NCI-H226 (cell line): Measurements from ENCODE around the gene RBM47.

Experiments
- DNase-seq: peaks from one replicate; pipeline ENCODE4 v3.0.0-alpha.2; 2015

Gene RBM47

GRCh38 chr4:40622913-40623312, 6.8 kb downstream of the RBM47 start:
- no peak for DNase-seq

- peak; percentile 89 for DNase-seq
Measured at GRCh38 chr4:40621592-40622512, 7.8 kb downstream of the RBM47 start.

- DNase-seq = no peak
Measured at GRCh38 chr4:40621229-40621591, 8.5 kb downstream of the RBM47 start.

- DNase-seq = no peak
Measured at GRCh38 chr4:40619600-40619999, 10.1 kb downstream of the RBM47 start.

GRCh38 chr4:40617872-40618271, 11.8 kb downstream of the RBM47 start:
- DNase-seq = no peak

GRCh38 chr4:40614031-40614430, 15.6 kb downstream of the RBM47 start:
- DNase-seq = no peak

GRCh38 chr4:40613456-40613855, 16.2 kb downstream of the RBM47 start:
- DNase-seq = peak; percentile 64

- DNase-seq = no peak
Measured at GRCh38 chr4:40612831-40613230, 16.8 kb downstream of the RBM47 start.

- no peak for DNase-seq
Measured at GRCh38 chr4:40612283-40612682, 17.4 kb downstream of the RBM47 start.

- no peak for DNase-seq
Measured at GRCh38 chr4:40608628-40609027, 21.0 kb downstream of the RBM47 start.

GRCh38 chr4:40607221-40607620, 22.4 kb downstream of the RBM47 start:
- peak; percentile 32 for DNase-seq

GRCh38 chr4:40606239-40606767, 23.4 kb downstream of the RBM47 start:
- DNase-seq = no peak

- DNase-seq = no peak
Measured at GRCh38 chr4:40603281-40603680, 26.4 kb downstream of the RBM47 start.

- no peak for DNase-seq
Measured at GRCh38 chr4:40601641-40602040, 28.0 kb downstream of the RBM47 start.

- no peak for DNase-seq
Measured at GRCh38 chr4:40600850-40601249, 28.8 kb downstream of the RBM47 start.

GRCh38 chr4:40599431-40599830, 30.2 kb downstream of the RBM47 start:
- DNase-seq = no peak

GRCh38 chr4:40596522-40596921, 33.1 kb downstream of the RBM47 start:
- DNase-seq = no peak

- DNase-seq = no peak
Measured at GRCh38 chr4:40595981-40596380, 33.7 kb downstream of the RBM47 start.

- peak; percentile 92 for DNase-seq
Measured at GRCh38 chr4:40594261-40595178, 35.1 kb downstream of the RBM47 start.

GRCh38 chr4:40592034-40592433, 37.6 kb downstream of the RBM47 start:
- no peak for DNase-seq

GRCh38 chr4:40587826-40588225, 41.8 kb downstream of the RBM47 start:
- DNase-seq = peak; percentile 47

- DNase-seq = no peak
Measured at GRCh38 chr4:40587351-40587750, 42.3 kb downstream of the RBM47 start.

- no peak for DNase-seq
Measured at GRCh38 chr4:40586729-40587128, 42.9 kb downstream of the RBM47 start.

GRCh38 chr4:40586034-40586433, 43.6 kb downstream of the RBM47 start:
- DNase-seq = peak; percentile 31
